Measurements from ENCODE around the gene NCAM2.

DNA sequence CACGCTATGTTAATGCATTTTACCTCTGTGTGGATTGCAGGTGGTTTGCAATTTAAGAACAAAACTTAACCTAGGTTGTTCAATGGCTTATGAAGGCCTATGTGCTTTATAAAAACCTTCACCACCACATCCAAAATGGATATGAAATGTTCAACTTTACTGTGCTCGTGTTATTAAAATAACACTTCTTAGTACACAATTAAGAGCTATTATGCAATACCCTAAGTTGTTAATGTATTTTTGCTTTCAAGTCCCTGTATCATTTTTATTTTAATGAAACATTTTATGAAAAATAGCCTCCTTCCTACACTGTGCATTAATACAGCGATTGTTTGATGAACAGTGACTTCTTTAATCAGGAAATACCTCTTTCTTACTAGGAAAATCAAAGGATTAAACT lies 12.0 kb downstream of the NCAM2 start:
- TF ChIP-seq, protein P1, sequence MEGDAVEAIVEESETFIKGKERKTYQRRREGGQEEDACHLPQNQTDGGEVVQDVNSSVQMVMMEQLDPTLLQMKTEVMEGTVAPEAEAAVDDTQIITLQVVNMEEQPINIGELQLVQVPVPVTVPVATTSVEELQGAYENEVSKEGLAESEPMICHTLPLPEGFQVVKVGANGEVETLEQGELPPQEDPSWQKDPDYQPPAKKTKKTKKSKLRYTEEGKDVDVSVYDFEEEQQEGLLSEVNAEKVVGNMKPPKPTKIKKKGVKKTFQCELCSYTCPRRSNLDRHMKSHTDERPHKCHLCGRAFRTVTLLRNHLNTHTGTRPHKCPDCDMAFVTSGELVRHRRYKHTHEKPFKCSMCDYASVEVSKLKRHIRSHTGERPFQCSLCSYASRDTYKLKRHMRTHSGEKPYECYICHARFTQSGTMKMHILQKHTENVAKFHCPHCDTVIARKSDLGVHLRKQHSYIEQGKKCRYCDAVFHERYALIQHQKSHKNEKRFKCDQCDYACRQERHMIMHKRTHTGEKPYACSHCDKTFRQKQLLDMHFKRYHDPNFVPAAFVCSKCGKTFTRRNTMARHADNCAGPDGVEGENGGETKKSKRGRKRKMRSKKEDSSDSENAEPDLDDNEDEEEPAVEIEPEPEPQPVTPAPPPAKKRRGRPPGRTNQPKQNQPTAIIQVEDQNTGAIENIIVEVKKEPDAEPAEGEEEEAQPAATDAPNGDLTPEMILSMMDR (tag by site-specific recombination; IDR thresholded peaks at IDR 0.05), result no peak
- TF ChIP-seq HOXD13 (CRISPR knock-in tag; IDR thresholded peaks at IDR 0.05; ENCODE audit: borderline replicate concordance) (no peak), YY1 (tag by site-specific recombination; IDR thresholded peaks at IDR 0.05) (no peak), ZNF138 (tag by site-specific recombination; IDR thresholded peaks at IDR 0.05; ENCODE audit: borderline replicate concordance) (no peak), ZNF549 (tag by site-specific recombination; IDR thresholded peaks at IDR 0.05) (no peak), ZNF274 (IDR thresholded peaks at IDR 0.05; ENCODE audit: low read length) (no peak), ZNF274 (tag by site-specific recombination; IDR thresholded peaks at IDR 0.05; ENCODE audit: borderline replicate concordance) (no peak), ZNF529 (tag by site-specific recombination; IDR thresholded peaks at IDR 0.05; ENCODE audit: insufficient replicate concordance) (no peak), ZNF747 (tag by site-specific recombination; IDR thresholded peaks at IDR 0.05) (no peak), ZNF24 (tag by site-specific recombination; IDR thresholded peaks at IDR 0.05) (no peak)
- TF ChIP-seq, protein P2, sequence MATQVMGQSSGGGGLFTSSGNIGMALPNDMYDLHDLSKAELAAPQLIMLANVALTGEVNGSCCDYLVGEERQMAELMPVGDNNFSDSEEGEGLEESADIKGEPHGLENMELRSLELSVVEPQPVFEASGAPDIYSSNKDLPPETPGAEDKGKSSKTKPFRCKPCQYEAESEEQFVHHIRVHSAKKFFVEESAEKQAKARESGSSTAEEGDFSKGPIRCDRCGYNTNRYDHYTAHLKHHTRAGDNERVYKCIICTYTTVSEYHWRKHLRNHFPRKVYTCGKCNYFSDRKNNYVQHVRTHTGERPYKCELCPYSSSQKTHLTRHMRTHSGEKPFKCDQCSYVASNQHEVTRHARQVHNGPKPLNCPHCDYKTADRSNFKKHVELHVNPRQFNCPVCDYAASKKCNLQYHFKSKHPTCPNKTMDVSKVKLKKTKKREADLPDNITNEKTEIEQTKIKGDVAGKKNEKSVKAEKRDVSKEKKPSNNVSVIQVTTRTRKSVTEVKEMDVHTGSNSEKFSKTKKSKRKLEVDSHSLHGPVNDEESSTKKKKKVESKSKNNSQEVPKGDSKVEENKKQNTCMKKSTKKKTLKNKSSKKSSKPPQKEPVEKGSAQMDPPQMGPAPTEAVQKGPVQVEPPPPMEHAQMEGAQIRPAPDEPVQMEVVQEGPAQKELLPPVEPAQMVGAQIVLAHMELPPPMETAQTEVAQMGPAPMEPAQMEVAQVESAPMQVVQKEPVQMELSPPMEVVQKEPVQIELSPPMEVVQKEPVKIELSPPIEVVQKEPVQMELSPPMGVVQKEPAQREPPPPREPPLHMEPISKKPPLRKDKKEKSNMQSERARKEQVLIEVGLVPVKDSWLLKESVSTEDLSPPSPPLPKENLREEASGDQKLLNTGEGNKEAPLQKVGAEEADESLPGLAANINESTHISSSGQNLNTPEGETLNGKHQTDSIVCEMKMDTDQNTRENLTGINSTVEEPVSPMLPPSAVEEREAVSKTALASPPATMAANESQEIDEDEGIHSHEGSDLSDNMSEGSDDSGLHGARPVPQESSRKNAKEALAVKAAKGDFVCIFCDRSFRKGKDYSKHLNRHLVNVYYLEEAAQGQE (tag by site-specific recombination; IDR thresholded peaks at IDR 0.05), result no peak
- TF ChIP-seq, protein P3, sequence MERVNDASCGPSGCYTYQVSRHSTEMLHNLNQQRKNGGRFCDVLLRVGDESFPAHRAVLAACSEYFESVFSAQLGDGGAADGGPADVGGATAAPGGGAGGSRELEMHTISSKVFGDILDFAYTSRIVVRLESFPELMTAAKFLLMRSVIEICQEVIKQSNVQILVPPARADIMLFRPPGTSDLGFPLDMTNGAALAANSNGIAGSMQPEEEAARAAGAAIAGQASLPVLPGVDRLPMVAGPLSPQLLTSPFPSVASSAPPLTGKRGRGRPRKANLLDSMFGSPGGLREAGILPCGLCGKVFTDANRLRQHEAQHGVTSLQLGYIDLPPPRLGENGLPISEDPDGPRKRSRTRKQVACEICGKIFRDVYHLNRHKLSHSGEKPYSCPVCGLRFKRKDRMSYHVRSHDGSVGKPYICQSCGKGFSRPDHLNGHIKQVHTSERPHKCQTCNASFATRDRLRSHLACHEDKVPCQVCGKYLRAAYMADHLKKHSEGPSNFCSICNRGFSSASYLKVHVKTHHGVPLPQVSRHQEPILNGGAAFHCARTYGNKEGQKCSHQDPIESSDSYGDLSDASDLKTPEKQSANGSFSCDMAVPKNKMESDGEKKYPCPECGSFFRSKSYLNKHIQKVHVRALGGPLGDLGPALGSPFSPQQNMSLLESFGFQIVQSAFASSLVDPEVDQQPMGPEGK (tag by site-specific recombination; IDR thresholded peaks at IDR 0.05), result no peak
